Hematopoietic multipotent progenitor cell treated with erythropoietin and hydrocortisone succinate and interleukin-3 and kit ligand, for 6 days (in vitro differentiated cells): ENCODE data around the gene EPHA8.

ENCODE experiments used
- DNase-seq: peaks from one replicate; pipeline ENCODE4 v3.0.0-alpha.2; 2015

The EPHA8 gene

GRCh38 chr1:22537441-22538139, 25.7 kb upstream of the EPHA8 start:
- DNase-seq, result peak; percentile 32

- DNase-seq, result no peak
Observed at GRCh38 chr1:22539510-22540118, 23.7 kb upstream of the EPHA8 start.

- DNase-seq, result no peak
Observed at GRCh38 chr1:22540337-22540736, 23.0 kb upstream of the EPHA8 start.

- no peak for DNase-seq
Observed at GRCh38 chr1:22542886-22543285, 20.4 kb upstream of the EPHA8 start.

GRCh38 chr1:22543679-22544078, 19.6 kb upstream of the EPHA8 start:
- no peak for DNase-seq

GRCh38 chr1:22544606-22545005, 18.7 kb upstream of the EPHA8 start:
- no peak for DNase-seq

GRCh38 chr1:22545141-22545540, 18.1 kb upstream of the EPHA8 start:
- no peak for DNase-seq

GRCh38 chr1:22547186-22547817, 16.0 kb upstream of the EPHA8 start:
- no peak for DNase-seq

- DNase-seq, result no peak
Observed at GRCh38 chr1:22547818-22548462, 15.3 kb upstream of the EPHA8 start.

- DNase-seq, result no peak
Observed at GRCh38 chr1:22550021-22550420, 13.3 kb upstream of the EPHA8 start.

GRCh38 chr1:22551591-22551990, 11.7 kb upstream of the EPHA8 start:
- DNase-seq, result no peak

GRCh38 chr1:22552021-22552420, 11.3 kb upstream of the EPHA8 start:
- no peak for DNase-seq

- DNase-seq, result no peak
Observed at GRCh38 chr1:22553104-22553880, 10.0 kb upstream of the EPHA8 start.

- no peak for DNase-seq
Observed at GRCh38 chr1:22553991-22554522, 9.2 kb upstream of the EPHA8 start.

GRCh38 chr1:22555371-22555656, 8.0 kb upstream of the EPHA8 start:
- DNase-seq, result no peak

- no peak for DNase-seq
Observed at GRCh38 chr1:22556391-22557104, 6.7 kb upstream of the EPHA8 start.

- DNase-seq, result no peak
Observed at GRCh38 chr1:22557341-22557950, 5.8 kb upstream of the EPHA8 start.

GRCh38 chr1:22563671-22564602, 648 bp downstream of the EPHA8 start:
- DNase-seq, result no peak

- no peak for DNase-seq
Observed at GRCh38 chr1:22566161-22566560, 2.9 kb downstream of the EPHA8 start.

- no peak for DNase-seq
Observed at GRCh38 chr1:22567197-22567596, 3.9 kb downstream of the EPHA8 start.

GRCh38 chr1:22567994-22568393, 4.7 kb downstream of the EPHA8 start:
- DNase-seq, result no peak
